ENCODE data around the gene LYPD1. TPM values are rescaled to one million over a fixed set of nuclear protein-coding genes. Genes with fewer than 3 reads are reported as not detected.

Gene LYPD1
- total RNA-seq, 1 donor from 2014 or later: not detected

GRCh38 chr2:132611719-132612118 is 58.3 kb downstream of the LYPD1 start:
- no peak overlapping the region for H3K27ac Mint-ChIP-seq
- intact Hi-C loops (cut with micrococcal nuclease): no loop called here
- H3K9me3 Mint-ChIP-seq: no peaks in the 10 kb centered on the region
- DNase-seq (ENCODE audit: low spot score): no peak
- H3K4me1 Mint-ChIP-seq (ENCODE audit: low read depth): no peaks in the 10 kb centered on the region
- no peaks in the 10 kb centered on the region for H3K27me3 Mint-ChIP-seq (ENCODE audit: low read depth)
- no peak overlapping the region for H3K4me3 Mint-ChIP-seq (ENCODE audit: low read depth)
- no peaks in the 10 kb centered on the region for H3K36me3 Mint-ChIP-seq (ENCODE audit: low read depth)

GRCh38 chr2:132609101-132609890 is 60.7 kb downstream of the LYPD1 start:
- Mint-ChIP-seq H3K4me3 (ENCODE audit: low read depth) (no peak overlapping the region), H3K4me1 (ENCODE audit: low read depth) (no peaks in the 10 kb centered on the region), H3K9me3 (no peaks in the 10 kb centered on the region), H3K27me3 (ENCODE audit: low read depth) (no peaks in the 10 kb centered on the region), H3K27ac (no peak overlapping the region), H3K36me3 (ENCODE audit: low read depth) (no peaks in the 10 kb centered on the region)
- intact Hi-C loops (cut with micrococcal nuclease): no loop called here
- no peak for DNase-seq (ENCODE audit: low spot score)

GRCh38 chr2:132608311-132608710 is 61.7 kb downstream of the LYPD1 start:
- Mint-ChIP-seq H3K9me3 (no peaks in the 10 kb centered on the region), H3K27me3 (ENCODE audit: low read depth) (no peaks in the 10 kb centered on the region), H3K4me3 (ENCODE audit: low read depth) (no peak overlapping the region), H3K27ac (no peak overlapping the region), H3K4me1 (ENCODE audit: low read depth) (no peaks in the 10 kb centered on the region), H3K36me3 (ENCODE audit: low read depth) (no peaks in the 10 kb centered on the region)
- no peak for DNase-seq (ENCODE audit: low spot score)
- intact Hi-C loops (cut with micrococcal nuclease): no loop called here

- Mint-ChIP-seq H3K36me3 (ENCODE audit: low read depth) (no peaks in the 10 kb centered on the region), H3K9me3 (no peaks in the 10 kb centered on the region), H3K27me3 (ENCODE audit: low read depth) (no peaks in the 10 kb centered on the region), H3K4me3 (ENCODE audit: low read depth) (no peak overlapping the region), H3K27ac (no peak overlapping the region), H3K4me1 (ENCODE audit: low read depth) (no peaks in the 10 kb centered on the region)
- DNase-seq (ENCODE audit: low spot score): no peak
- intact Hi-C loops (cut with micrococcal nuclease): no loop called here
Measured at GRCh38 chr2:132607426-132608090, 62.4 kb downstream of the LYPD1 start.

DNA sequence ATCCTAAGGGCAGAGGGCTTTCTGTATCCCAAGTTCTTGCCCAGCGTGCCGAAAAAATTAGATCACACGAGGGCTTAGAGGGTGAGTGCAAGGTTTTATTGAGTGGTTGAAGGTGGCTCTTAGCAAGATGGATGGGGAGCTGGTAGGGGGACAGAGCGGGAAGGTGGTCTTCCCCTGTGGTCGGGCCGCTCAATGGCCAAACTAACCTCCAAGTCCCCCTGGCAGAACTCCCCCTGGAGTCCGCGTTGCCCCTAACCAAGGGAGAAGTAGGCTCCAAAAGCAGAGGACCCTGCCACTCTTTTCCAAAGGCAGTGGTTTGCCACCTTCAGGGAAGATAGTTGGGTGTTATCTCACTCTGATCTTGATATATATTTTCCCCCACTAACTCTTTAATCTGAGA is 63.4 kb downstream of the LYPD1 start:
- H3K27me3 Mint-ChIP-seq (ENCODE audit: low read depth): no peaks in the 10 kb centered on the region
- DNase-seq (ENCODE audit: low spot score): no peak
- H3K4me3 Mint-ChIP-seq (ENCODE audit: low read depth): no peak overlapping the region
- no peaks in the 10 kb centered on the region for H3K4me1 Mint-ChIP-seq (ENCODE audit: low read depth)
- no peaks in the 10 kb centered on the region for H3K36me3 Mint-ChIP-seq (ENCODE audit: low read depth)
- H3K9me3 Mint-ChIP-seq: no peaks in the 10 kb centered on the region
- intact Hi-C loops (cut with micrococcal nuclease): no loop called here
- H3K27ac Mint-ChIP-seq: no peak overlapping the region

DNA sequence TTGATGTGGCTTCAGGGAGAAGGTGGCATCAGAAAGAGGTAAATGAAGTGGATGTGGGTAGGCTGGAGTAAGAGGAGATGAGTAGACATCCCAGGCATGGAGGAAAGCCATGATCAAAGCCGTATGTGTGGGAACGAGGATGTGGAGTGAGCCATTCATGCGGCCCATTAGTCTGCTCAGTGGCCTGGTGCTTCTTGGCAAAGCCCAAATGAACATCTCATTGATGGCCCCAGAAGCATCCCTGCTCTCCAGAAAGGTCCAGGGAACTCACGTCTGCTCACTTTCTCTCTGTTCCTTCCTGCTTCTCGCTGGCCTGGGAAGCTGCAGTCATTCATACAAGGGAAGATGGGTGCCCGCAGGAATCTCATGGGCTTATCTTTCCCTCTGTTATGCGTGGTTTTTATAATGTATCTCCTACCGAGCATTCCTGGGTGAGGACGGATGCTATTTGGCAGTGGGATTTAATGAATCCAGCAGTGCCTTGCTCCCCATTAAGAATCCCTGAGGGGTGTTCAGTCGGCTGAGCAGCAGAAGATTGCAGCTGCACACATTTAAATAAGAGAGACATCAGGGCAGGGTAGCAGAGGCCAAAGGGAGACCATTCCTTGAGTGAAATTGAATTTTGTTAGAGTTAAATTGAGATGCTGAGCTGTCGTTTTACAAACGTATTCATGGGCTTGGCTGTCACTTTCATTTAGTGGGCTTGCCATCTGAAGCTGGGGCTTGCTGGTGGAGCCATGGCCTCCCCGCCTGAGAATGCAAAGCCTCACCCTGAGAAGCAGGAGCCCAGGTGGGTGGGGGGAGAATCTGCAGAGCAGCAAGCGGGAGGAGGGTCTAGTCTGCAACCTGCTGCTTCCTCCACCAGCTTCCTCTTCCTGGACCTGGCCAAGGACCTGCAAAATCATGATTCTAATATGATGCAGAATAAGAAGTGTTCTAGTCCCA is 64.5 kb downstream of the LYPD1 start:
- Mint-ChIP-seq H3K36me3 (ENCODE audit: low read depth) (no peaks in the 10 kb centered on the region), H3K4me3 (ENCODE audit: low read depth) (no peak overlapping the region), H3K4me1 (ENCODE audit: low read depth) (no peaks in the 10 kb centered on the region), H3K27ac (no peak overlapping the region), H3K27me3 (ENCODE audit: low read depth) (no peaks in the 10 kb centered on the region), H3K9me3 (no peaks in the 10 kb centered on the region)
- DNase-seq (ENCODE audit: low spot score): no peak
- intact Hi-C loops (cut with micrococcal nuclease): no loop called here

GRCh38 chr2:132604561-132604960 is 65.4 kb downstream of the LYPD1 start:
- H3K36me3 Mint-ChIP-seq (ENCODE audit: low read depth): no peaks in the 10 kb centered on the region
- no peaks in the 10 kb centered on the region for H3K4me1 Mint-ChIP-seq (ENCODE audit: low read depth)
- H3K27me3 Mint-ChIP-seq (ENCODE audit: low read depth): no peaks in the 10 kb centered on the region
- DNase-seq (ENCODE audit: low spot score): no peak
- H3K27ac Mint-ChIP-seq: no peak overlapping the region
- intact Hi-C loops (cut with micrococcal nuclease): no loop called here
- no peak overlapping the region for H3K4me3 Mint-ChIP-seq (ENCODE audit: low read depth)
- H3K9me3 Mint-ChIP-seq: no peaks in the 10 kb centered on the region

- intact Hi-C loops (cut with micrococcal nuclease): no loop called here
- Mint-ChIP-seq H3K36me3 (ENCODE audit: low read depth) (no peaks in the 10 kb centered on the region), H3K9me3 (no peaks in the 10 kb centered on the region), H3K4me1 (ENCODE audit: low read depth) (no peaks in the 10 kb centered on the region), H3K4me3 (ENCODE audit: low read depth) (no peak overlapping the region), H3K27ac (no peak overlapping the region), H3K27me3 (ENCODE audit: low read depth) (no peaks in the 10 kb centered on the region)
- no peak for DNase-seq (ENCODE audit: low spot score)
Measured at GRCh38 chr2:132599556-132599955, 70.4 kb downstream of the LYPD1 start.

- Mint-ChIP-seq H3K36me3 (ENCODE audit: low read depth) (no peaks in the 10 kb centered on the region), H3K27ac (no peak overlapping the region), H3K4me1 (ENCODE audit: low read depth) (no peaks in the 10 kb centered on the region), H3K4me3 (ENCODE audit: low read depth) (no peak overlapping the region), H3K27me3 (ENCODE audit: low read depth) (no peaks in the 10 kb centered on the region), H3K9me3 (no peaks in the 10 kb centered on the region)
- DNase-seq (ENCODE audit: low spot score): no peak
- intact Hi-C loops (cut with micrococcal nuclease): no loop called here
Measured at GRCh38 chr2:132598536-132598935, 71.5 kb downstream of the LYPD1 start.

- Mint-ChIP-seq H3K4me1 (ENCODE audit: low read depth) (no peaks in the 10 kb centered on the region), H3K27ac (no peak overlapping the region), H3K27me3 (ENCODE audit: low read depth) (no peaks in the 10 kb centered on the region), H3K4me3 (ENCODE audit: low read depth) (no peak overlapping the region), H3K9me3 (no peaks in the 10 kb centered on the region), H3K36me3 (ENCODE audit: low read depth) (no peaks in the 10 kb centered on the region)
- intact Hi-C loops (cut with micrococcal nuclease): no loop called here
- no peak for DNase-seq (ENCODE audit: low spot score)
Measured at GRCh38 chr2:132597831-132598230, 72.2 kb downstream of the LYPD1 start.

DNA sequence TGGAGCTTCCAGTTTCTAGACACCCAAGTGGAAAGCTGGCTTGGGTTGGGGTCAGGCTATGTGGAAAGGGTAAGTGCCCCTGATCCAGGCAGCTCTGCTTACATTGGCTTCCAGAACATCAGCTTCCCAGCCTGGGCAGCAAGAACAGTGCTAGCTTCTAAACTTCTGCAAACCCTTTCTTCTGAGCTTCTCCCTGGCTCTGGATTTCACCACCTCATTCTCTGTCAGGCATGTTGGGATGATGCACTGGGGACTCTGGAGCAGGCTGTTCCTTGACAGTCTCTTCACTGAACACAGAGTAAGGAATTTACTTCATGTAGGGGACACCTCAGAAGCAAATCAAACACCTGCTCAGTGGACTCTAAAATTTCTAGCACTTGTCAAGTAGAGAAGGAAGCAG is 72.8 kb downstream of the LYPD1 start:
- intact Hi-C loops (cut with micrococcal nuclease): no loop called here
- Mint-ChIP-seq H3K27ac (no peak overlapping the region), H3K4me3 (ENCODE audit: low read depth) (no peak overlapping the region), H3K36me3 (ENCODE audit: low read depth) (no peaks in the 10 kb centered on the region), H3K27me3 (ENCODE audit: low read depth) (no peaks in the 10 kb centered on the region), H3K9me3 (no peaks in the 10 kb centered on the region), H3K4me1 (ENCODE audit: low read depth) (no peaks in the 10 kb centered on the region)
- DNase-seq (ENCODE audit: low spot score): no peak

DNA sequence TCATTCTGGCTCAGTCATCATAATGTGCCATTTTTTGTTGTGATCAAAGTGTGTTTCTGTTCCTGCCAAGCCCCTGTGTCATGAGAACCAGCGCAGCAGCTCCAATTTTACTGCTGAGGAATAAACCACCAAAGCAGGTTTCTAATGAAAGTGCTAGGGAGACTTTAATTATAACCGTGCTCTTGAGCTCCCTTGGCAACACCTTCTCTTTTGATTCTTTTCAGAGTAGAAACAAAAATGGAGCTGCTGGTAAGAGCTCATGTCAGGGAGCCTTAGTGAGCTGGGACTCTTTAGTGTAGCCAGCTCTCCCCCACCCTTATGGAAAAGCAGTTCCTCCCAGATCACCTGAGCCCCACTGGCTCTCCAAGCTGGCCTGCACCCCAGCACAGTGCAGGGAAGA is 74.3 kb downstream of the LYPD1 start:
- H3K4me1 Mint-ChIP-seq (ENCODE audit: low read depth): no peaks in the 10 kb centered on the region
- no peak overlapping the region for H3K4me3 Mint-ChIP-seq (ENCODE audit: low read depth)
- H3K27ac Mint-ChIP-seq: no peak overlapping the region
- no peaks in the 10 kb centered on the region for H3K36me3 Mint-ChIP-seq (ENCODE audit: low read depth)
- no peak for DNase-seq (ENCODE audit: low spot score)
- intact Hi-C loops (cut with micrococcal nuclease): no loop called here
- H3K27me3 Mint-ChIP-seq (ENCODE audit: low read depth): no peaks in the 10 kb centered on the region
- no peaks in the 10 kb centered on the region for H3K9me3 Mint-ChIP-seq

- Mint-ChIP-seq H3K4me3 (ENCODE audit: low read depth) (no peak overlapping the region), H3K27ac (no peak overlapping the region), H3K27me3 (ENCODE audit: low read depth) (no peaks in the 10 kb centered on the region), H3K9me3 (no peaks in the 10 kb centered on the region), H3K36me3 (ENCODE audit: low read depth) (no peaks in the 10 kb centered on the region), H3K4me1 (ENCODE audit: low read depth) (no peaks in the 10 kb centered on the region)
- DNase-seq (ENCODE audit: low spot score): no peak
- intact Hi-C loops (cut with micrococcal nuclease): no loop called here
Measured at GRCh38 chr2:132595186-132595585, 74.8 kb downstream of the LYPD1 start.
